GM19351 (cell line): Measurements from ENCODE around the gene NCBP3.
"Not testable (repeated sequence)": the region's sequence is repeated elsewhere in the genome, so short reads cannot be mapped to it uniquely, and the experiment has no call there.

Experiments
- ATAC-seq: cut with Tn5 transposase; IDR thresholded peaks from one replicate; pipeline ENCODE4 v1.9.1; 2021; ENCODE audit warnings: mild to moderate bottlenecking, moderate library complexity; ENCODE audit not compliant: unreplicated experiment

NCBP3 gene

DNA sequence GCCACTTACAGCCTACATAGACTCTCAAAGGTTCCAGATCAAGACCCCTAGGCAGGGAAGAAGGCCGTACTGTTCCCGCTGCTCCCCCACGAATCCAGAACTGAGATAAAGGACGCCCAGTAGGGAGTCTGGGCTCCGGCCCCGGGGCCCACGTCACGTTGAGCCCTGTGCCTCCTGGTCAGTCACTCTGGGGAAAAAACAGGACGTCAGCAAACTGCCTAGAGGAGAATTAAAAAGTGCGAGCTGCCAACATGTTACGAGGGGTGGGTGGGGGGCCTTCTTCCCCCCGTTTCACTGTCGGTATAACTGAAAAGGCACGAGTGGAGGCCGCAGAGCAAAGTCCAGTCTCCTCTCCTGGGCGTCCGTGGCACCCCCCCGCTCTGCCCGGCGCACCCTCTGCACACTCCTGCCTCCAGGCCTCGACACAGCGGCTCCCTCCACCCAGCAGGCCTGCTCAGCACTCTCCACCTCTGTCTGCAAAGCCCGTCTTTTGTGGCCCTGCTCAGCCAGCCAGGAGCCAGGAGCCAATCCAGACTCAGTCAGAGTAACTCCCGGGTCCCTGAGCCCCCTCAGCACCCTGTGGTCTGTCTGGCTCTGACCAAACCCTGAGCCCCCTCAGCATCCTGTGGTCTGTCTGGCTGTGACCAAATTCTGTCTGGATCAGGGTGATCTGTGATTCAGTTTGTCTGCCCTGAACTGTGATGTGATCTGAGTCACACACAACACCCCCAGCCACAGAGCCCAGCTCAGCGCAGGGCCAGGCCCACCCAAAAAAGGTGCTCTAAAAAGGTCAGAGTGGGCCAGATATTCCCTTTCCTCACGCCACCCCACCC lies 51.3 kb downstream of the NCBP3 start:
- no peak for ATAC-seq

DNA sequence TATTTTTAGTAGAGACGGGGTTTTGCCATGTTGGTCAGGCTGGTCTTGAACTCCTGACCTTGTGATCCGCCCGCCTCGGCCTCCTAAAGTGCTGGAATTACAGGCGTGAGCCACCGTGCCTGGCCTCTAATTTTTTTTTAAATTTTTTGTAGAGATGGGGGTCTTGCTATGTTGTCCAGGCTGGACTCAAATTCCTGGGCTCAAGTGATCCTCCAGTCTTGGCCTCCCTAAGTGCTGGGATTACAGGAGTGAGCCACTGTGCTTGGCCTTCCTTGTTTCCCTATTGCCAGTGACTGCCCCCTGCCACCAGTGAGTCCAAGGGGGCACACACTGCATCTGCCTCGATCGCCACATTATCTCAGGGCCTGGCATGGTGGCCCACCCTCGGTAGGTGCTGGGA lies 51.9 kb downstream of the NCBP3 start:
- ATAC-seq = not testable (repeated sequence)

DNA sequence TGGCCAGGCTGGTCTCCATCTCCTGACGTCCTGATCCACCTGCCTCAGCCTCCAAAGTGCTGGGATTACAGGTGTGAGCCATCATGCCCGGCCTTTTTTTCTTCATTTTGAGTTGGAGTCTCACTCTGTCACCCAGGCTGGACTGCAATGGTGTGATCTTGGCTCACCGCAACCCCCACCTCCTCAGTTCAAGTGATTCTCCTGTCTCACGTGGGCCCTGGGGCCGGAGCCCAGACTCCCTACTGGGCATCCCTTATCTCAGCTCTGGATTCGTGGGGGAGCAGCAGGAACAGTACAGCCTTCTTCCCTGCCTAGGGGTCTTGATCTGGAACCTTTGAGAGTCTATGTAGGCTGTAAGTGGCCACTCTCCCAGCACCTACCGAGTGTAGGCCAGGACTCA lies 52.8 kb downstream of the NCBP3 start:
- not testable (repeated sequence) for ATAC-seq

DNA sequence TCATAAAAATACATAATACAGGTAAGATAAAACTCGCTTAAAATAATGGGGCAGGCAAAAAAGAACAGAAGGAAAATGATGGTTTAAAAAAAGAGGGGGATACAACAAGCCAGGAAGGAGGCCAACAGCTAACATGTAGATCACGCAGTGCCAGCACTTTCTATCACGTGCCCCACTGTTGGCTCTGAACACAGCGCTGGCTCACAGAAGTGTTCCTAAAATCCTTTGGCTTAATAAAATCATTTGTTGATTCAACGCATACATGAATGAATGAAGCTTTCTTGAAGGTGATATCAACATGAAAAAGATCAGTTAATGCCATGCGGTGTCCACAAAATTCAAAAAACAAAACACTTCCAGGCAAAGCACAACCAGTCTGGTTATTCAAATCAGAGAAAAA lies 53.6 kb downstream of the NCBP3 start:
- ATAC-seq = no peak

DNA sequence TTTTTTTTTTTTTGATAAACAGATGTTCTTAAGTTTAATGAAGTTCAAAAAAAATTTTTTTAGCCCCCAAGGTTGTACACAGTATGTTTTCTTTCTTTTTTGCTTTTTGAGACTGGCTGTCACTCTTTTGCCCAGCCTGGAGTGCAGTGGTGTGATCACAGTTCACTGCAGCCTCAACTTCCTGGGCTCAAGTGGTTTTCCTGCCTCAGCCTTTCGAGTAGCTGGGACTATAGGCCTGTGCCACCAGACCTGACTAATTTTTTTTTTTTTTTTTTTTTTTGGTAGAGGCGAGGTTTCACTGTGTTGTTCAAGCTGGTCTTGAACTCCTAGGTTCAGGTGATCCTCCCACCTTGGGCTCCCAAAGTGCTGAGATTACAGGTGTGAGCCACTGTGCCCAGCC lies 57.8 kb downstream of the NCBP3 start:
- no peak for ATAC-seq

DNA sequence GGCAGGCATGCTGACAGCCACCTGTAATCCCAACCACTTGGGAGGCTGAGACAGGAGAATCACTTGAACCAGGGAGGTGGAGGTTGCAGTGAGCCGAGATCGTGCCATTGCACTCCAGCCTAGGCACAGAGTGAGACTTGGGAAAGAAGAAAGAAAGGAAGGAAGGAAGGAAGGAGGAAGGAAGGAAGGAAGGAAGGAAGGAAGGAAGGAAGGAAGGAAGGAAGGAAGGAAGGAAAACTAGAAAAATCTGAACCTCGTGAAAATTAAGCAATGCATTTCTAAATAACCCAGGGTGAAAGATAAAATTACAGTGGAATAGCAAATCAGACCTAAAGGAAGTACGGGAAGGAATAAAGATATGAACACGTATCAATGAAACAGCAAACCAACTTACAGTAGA lies 60.7 kb downstream of the NCBP3 start:
- not testable (repeated sequence) for ATAC-seq

DNA sequence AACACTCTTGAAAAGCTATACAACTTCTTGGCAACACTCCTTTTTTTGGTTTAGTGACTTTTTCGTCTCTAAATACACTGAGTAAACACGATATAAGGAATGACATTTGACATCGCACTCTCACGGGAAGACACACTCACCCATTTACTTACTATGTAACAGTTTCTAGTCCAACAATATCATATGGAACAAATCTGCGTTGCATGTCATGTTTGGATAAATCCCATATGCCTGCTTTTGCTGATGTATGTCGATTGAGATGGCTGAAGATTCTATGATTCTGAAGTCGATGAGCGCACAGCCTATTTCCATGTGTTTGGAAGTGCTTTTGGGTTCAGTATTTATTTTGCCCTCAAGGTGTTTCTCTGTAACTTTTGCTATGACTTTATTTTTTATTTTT lies 63.3 kb downstream of the NCBP3 start:
- ATAC-seq = no peak

DNA sequence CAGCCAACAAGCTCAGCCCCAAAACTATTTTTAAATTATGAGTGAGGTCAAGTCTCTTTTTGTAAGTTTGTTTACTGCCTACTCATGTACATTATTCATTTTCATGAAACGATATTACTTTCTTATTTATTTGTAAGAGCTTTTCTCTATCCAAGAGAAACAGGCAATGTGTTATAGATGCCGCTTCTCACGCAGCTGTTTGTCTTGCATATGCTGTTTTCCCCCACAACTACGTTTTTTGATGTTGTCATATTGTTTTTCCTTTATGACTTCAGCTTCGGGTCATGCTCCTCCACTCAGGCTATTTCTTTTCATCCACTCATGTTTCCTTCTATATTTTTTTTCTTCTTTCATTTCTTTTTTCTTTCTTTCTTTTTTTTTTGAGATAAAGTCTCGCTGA lies 65.1 kb downstream of the NCBP3 start:
- no peak for ATAC-seq

DNA sequence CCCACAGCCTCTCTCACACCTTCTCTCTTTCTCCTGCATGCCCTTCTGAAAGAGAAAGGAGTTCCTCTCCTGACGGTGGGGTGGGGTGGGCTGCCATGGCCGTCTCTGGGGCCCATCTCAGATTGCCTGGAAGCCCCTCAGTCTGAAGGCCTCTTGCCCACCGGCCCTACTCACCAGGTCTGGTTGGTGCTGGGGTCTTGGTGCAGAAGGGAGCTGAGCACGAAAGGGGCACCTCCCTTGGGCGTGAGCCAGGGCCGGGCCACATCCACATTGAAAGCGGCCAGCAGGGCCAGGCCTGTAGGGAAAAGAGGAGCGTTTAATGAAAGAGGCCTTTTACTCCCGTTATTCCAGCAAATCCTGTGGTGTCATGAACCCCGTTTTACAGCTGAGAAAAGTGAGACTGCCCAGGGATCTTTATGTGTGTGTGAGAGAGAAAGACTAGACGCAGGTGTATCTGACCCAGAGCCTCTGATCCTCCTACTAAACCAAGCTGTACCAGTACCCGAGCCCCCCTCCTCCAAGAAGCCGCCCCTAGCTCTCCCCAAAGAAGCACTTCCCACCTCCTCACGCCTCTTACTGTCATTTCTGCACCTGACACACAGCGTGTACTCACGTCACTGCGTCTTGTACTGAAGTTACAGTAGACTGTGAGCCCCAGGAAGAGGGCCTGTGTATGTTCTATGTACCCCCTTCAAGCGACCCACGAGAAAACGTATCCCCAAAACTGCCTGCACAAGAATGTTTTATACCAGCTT lies 68.5 kb downstream of the NCBP3 start:
- ATAC-seq = no peak

DNA sequence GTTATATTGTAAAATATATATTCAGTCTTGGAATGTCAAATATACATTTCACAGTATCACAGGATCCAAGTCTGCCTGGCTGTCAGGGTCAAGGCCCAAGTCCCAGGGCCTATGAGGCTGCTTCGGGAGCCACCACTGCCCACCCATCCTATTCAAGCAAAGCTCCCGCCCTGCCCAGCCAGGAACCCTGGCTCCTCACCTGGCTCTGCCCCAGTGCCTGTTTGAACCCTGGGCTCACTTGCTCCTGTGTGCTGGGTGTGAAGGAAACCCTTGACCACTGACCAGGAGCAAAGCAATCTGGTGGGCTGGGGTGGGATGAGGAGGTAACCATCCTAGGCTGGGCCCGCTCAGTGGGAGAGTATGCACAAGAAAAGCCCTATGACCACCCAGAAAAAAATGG lies 72.1 kb downstream of the NCBP3 start:
- ATAC-seq = no peak

DNA sequence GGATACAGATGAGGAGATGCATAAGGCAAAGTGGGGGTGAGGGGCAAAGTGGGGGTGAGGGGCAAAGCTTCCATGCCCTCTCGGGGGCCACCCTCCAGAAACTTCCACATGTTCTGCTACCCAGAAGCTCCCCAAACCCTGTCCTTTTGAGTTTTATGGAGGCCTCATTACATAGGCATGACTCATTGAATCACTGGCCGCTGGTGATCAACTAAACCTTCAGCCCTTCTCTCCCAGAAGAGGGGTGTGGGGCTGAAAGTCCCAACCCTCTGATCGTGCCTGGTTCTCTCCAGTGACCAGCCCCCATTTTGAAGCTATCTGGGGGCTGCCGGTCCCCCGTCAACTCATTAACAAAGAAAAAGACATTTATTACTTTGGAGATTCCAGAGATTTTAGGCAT lies 72.5 kb downstream of the NCBP3 start:
- no peak for ATAC-seq

DNA sequence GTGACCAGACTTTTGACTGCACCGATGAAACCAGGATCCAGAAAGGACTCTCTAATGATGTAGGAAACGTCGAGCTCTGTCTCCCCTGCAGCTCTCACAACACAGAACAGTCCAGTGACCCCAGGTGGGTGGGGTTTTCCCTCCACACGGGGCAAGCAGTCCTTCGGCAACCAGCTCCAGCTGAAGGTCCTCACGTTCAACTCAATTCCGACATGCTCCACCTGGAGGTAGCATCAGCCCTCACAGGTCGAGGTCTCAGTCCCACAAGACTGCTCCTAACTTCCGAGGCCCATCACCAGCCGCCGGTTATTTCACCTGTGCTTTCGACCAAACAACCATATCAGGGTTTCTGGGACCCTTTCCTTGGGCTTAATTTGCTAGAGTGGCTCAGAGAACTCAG lies 73.3 kb downstream of the NCBP3 start:
- ATAC-seq = no peak

DNA sequence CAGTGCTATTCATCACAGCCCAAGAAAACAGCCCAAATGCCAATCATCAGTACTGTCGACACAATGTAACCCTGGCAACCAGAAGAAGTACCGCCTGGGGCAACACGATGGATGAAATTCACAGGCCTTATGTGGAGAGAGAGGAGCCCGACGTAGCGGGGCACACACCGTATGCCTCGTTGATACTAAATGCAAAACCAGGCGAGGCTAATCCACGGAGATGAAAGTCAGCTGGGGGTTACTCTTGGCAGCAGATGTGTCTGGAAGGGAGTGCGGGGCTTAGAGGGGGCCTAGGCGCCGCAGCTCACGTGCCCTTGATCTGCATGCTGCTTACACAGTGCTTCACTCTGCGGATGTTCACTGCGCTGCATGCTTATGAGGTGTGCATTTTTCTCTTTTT lies 74.9 kb downstream of the NCBP3 start:
- ATAC-seq = no peak

DNA sequence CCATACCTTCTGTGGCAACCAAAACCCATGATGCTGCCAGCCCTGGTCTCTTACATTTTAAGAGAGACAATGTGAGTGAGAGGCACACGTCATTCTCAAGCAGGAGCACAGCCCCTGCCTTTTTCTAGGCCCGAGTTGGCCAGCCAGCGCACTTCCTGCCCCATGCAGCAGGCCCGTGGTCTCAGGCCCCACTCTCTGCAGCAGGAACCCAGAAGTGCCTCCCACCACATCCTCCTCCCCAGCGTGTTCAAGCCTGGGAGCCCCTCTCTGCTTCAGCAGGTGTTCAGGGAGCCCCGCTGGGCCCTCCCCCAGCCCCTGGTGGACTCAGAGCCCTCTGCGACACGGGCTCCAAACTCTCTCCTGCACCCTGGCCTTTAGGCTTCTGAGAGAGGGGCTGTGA lies 75.6 kb downstream of the NCBP3 start:
- no peak for ATAC-seq

DNA sequence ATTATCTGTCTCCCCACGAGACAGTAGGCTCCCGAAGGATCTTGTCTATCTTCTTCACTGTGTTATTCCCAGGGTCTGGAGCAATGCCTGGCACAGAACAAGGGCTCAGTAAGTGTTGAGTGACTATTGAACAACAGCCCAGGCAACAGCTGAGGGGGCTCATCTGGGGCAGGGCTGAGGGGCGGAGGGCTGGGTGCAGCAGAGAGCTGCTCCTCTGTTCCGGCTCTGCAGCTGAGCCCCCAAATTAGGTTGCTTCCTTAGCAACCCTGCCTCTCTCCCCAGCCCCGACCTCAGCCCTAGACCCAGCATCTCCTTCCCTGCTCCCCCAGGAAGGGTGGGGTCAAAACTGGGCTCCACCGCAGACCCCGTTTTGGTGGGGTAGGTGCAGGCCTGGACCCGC lies 77.3 kb downstream of the NCBP3 start:
- ATAC-seq = no peak

DNA sequence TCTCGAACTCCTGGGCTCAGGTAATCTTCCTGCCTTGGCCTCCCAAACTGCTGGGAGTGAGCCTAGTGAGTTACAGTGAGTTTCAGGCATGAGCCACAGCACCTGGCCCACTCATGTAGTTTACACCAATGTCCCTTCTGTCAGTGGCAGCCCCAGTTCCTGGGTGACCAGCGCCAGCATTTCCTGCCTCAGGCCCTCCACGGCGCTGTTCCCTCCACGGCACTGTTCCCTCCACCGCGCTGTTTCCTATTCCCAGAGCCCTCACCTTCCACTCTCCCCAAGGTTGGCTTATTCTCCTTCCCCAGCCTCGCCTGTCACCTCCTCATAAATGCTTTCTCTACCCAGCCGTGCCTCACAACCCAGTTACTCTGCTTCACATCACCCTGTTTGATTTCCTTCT lies 77.7 kb downstream of the NCBP3 start:
- no peak for ATAC-seq

DNA sequence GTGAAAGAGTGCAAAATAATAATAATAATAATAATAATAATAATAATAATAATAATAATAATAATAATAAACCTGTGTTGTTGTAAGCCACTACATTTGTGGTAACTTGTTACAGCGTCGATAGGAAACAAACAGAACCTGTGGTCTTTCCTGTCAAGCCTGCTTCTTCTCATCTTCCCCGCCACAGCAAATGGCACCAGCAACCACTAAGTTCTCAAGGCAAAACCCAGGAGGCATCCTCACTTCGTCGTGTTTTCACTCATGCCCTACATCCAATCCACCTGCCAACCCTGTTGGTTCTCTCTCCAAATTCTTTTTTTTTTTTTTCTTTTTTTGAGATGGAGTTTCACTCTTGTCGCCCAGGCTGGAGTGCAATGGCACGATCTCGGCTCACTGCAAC lies 79.3 kb downstream of the NCBP3 start:
- ATAC-seq = no peak

DNA sequence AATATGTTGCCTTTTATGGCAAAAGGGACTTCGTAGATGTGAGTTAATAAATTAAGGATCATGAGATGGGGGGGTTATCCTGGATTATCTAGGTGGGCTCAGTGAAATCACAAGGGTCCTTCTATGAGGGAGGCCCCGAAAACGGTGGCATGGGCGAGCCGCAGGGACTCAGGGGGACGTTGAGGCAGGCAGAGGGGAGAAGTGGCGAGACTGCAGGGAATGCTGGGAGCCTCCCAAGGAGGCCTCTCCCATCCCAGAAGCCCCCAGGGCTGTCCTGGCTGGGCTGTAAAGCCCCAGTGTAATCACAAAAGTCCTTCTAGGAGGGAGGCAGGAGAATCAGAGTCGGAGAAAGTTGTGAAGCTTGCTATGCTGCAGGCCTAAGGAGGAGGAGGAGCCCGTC lies 80.1 kb downstream of the NCBP3 start:
- ATAC-seq = no peak

DNA sequence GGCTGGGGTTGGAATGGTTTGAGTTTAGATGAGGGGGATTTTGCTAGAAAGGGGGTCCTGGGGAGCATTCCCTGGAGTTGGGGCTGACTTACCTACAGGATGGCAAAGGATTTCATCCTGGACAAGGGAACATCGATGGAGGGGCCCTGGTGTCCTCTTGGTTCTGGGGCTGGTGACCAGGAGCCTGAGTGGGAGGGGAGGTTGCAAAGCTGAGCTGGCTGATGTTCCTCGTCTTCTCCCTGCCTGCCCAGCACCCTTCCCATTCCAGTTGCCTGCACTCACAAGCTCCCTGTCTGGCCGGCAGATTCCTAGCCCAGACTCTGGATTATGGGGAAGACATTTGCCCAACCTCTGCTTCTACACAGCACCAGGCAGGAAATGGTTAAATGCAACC lies 82.3 kb downstream of the NCBP3 start:
- no peak for ATAC-seq

DNA sequence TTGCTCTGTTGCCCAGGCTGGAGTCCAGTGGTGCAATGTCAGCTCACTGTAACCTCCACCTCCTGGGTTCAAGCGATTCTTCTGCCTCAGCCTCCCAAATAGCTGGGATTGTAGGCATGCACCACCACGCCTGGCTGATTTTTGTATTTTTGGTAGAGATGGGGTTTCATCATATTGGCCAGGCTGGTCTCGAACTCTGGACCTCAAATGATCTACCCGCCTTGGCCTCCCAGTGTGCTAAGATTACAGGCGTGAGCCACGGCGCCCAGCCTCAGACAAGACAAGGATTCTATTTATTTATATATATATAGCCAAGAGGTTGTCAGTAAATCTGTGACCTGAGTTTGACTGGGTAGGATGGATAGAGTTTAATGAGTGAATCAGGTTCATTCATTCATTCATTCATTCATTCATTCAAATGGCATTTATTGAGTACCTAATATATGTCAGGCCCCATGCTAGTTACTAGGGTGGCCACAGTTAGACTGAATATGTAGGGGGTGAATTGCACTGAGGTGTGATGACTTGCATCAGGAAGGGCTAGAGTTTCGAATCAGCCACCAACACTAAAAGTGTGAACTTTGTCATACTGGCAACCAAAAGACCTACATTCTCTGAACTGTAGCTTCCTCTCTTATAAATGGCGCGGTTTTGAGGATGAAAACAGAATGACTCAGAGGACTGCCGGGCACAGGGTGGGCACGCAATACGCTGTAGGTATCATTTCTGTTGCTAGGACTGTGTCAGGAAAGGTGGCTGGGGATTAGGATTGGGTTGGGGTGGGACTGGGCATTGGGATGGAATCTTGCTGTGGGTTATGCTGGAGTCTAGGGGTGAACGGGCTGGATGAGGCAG lies 82.9 kb downstream of the NCBP3 start:
- peak; percentile 81 for ATAC-seq

DNA sequence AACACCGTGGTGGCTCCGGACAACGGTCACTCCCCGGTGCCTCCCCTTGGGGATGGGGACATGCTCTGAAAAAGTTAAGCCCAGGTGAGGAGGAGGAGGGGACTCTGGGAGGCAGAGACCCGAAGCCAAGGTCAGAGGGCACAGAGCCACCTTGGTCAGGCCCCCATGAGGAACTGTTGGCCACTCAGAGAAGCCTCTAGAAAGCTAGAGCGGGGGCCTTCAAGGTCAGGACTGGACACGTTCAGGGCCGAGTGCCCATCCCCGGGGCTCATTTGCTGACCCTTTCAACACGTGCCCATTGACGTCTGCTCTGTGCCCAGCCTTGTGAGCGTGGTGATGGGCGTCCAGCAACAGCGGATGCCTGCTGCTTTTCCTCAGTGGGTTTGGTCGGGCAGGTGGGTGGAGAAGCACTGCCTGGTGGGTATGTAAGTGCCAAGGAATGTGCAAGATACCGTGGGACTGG lies 84.1 kb downstream of the NCBP3 start:
- ATAC-seq = no peak
